Dedifferentiated amniotic fluid mesenchymal stem cell (primary cell): ENCODE measurements around the gene TSPAN31.
"Not testable (repeated sequence)": the region's sequence is repeated elsewhere in the genome, so short reads cannot be mapped to it uniquely, and the experiment has no call there.

ENCODE experiments used
- DNase-seq: peaks from one replicate; pipeline ENCODE4 v3.0.0-alpha.2; 2016; ENCODE audit errors: extremely low spot score

The TSPAN31 gene

DNA sequence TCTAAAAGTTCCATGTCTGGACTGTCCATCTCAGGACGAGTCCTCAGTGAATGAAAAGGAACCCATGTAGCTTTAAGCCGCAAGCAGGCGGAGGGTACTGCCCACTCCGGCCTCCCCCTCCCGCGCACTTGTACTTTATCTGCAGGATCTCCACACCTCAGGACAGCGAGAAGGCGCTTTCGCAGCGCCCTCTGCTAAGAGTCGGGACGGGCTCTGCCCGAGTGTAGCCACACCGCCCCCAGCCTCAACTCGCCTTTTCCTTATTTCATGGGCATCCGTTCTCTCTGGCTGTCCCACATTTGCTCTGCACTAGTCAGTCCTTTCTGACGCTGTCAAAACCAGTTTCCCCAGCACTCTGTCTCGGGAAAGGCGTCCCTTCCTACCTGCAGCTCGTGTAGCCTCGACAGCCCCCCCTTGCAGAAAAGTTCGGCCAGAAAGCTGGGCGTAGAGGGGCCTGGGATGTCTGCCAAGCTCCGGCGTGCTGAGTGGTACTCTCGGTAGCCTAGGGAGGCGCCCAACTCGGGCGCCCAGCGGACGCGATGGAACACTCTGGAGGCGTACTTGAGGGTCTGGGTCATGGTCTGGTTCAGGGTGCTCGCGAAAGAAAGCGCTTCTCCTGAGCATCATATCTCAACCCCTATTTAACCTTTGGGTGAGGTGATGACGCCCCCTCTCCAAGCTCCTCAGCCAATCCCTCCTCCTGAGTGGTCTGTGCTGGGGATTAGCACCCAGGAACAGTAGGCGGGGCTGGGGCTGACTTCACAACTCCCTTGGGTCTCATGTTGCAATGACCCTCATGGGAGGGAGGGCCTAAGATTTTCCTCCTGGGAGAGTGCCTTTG lies 21.8 kb downstream of the TSPAN31 start, which contains the start of gene CYP27B1:
Gene CYP27B1, minus strand, starts transcription at position 615 of the 841 bp plus-strand sequence. Its CDS starts 37 bp downstream, at position 578.
- DNase-seq: no peak

DNA sequence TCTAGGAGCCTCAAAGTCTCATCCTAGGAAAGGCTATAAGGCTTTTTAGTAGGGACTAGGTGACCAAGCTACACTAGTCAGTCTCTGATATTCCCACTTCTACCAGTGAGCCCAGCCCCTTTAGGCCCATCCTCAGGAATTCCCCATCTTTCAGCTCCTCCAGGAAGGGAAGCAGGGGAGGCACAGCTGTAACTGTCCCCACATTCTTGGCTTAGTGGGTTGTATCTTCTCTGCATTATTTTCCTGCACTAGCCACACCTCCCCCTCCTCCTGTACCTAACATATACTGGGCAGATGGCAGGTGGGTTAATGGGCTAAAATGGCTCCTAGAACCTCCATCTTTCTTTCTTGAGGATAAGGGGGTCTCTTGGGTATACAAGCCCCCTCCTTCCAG lies 22.5 kb downstream of the TSPAN31 start:
- no peak for DNase-seq

DNA sequence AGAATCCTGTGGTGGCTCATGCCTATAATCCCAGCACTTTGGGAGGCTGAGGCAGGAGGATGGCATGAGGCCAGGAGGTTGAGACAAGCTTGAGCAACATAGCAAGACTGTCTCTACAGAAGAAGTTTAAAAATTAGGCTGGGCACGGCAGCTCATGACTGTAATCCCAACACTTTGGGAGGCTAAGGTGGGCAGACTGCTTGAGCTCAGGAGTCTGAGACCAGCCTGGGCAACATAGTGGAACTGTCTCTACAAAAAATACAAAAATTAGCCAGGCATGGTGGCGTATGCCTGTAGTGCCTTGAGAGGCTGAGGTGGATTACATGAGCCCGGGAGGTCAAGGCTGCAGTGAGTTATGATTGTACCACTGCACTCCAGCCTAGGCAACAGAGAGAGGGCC lies 23.0 kb downstream of the TSPAN31 start:
- no peak for DNase-seq

DNA sequence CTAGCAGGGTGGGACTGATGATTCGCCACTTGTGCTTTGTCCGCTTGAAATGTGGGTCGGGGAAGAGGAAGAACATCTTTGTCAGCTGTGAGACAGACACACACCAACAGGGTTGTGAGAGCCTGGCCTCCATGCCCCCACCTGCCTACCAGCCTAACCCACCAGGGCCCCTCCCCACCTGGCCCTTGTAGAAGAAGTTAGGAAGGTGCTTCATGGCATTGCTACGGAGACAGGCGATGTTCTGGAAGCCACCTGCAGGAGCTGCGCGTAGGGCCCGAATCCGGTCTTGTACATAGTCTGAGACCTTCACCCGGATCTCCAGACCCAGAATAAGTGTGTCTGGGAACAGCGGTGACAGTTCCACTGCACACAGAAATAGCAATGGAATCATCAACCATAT lies 24.8 kb downstream of the TSPAN31 start:
- no peak for DNase-seq

DNA sequence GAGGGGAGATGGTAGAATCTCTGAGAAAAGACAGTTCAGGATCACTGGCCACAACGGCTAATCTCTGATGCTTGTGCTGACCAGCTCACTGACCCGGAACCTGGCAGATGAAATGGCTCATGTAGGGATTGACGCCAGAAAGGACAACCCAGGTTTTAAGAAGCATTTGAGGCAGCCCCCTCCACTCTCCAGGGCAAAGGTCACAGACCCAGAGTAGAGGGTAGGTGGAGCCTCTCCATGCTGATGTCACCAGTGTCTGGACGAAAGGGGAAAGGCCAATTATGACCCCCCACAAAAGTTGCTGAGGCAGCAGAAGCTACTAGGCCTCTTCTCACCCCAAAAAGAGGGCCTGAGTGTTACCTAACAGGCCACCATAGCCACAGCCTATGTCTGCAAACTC lies 25.9 kb downstream of the TSPAN31 start:
- DNase-seq: no peak

DNA sequence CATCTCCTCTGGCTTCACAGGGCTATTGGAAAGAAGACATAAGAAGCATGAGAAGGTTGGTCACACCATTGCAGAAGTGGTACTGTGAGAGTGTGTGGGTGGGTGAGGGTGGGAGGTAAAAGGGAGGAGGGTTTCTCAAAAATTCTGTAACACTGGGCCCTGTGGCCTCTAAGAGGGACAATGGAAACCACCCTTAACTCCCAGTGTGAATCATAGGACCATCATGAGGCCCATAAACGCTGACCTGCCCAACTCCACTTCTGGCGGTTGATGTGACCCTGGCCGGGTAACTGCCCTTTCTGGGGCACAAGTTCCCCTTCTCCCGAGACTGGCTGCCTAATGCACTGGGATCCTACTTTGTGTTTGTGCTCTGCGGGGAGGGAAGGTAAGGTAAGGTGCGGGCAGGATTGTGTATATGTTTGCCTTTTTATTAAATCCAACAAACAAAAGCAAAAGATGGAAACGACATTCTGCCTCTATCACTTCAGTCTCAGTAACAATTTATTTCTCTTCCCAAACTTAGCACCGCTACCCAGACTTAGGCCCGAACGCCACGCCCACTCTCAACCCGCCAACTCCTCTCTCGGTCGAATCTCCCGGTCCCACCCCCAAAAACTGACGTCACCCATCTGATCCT lies 26.5 kb downstream of the TSPAN31 start:
- DNase-seq: peak; percentile 89

DNA sequence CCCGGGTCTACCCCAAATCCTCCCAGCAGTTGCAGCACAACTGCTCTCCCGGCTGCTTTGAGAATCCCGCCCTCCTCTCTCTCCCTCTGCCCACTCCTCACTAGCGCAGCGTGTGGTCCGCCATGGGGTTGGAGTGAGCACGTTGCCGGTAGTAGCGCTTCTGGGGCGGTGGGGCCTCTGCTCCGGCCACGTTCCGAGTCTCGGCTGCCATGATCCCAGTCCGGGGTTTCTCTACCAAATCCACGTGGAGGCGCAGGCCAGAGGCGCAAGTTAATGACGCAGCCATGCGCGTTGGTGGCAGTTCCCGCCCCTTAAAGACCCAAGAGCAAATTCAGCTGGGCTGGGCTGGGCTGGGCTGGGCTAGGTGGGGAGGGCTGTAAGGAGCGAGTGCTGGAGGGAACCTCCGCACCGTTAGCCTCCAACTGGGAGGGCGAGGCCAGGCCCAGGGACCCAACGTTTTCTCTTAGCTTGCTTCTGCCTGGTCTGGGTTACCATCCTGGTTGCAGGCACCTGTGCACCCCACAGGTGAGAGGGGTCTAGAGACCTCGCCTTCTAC lies 27.1 kb downstream of the TSPAN31 start, which contains the start of gene METTL1:
Gene METTL1, minus strand, starts transcription at position 233 of the 556 bp plus-strand sequence. Its CDS starts 22 bp downstream, at position 211.
- peak; percentile 96 for DNase-seq

DNA sequence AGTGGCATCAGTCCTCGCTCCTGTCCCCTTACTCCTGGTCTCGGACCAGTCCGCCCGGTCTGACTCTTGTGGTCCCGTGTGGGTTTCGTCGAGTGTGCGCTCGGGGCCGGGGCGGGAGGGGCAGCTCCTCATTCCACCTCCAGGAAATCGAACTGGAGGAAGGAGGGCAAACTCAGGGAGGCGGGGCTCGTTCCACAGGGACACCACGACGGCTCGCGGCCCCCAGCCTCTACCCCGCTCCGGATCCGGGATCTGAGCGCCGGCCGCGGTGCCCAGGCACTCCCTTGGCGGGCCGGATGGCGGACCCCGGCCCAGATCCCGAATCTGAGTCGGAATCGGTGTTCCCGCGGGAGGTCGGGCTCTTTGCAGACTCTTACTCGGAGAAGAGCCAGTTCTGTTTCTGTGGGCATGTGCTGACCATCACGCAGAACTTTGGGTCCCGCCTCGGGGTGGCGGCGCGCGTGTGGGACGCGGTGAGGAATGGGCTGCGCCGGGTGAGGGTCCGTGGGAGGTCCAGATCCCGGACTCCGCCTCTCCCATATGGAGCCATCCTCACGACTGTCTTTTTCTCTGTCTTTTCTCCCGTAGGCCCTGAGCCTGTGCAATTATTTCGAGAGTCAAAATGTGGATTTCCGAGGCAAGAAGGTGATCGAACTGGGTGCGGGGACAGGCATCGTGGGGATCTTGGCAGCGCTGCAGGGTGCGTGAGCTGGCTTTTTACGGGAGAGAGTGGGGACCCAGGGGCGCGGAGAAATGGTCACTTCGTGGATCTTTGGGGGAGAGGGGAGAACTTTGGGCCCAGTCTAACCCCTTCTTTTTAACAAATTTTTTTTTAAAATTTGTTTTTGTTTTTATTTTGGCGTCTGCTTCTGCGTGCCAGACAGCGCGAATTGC lies 27.8 kb downstream of the TSPAN31 start, which contains the start of gene EEF1AKMT3:
Gene EEF1AKMT3, plus strand, starts transcription at position 186 of the 894 bp plus-strand sequence. Its CDS starts 111 bp downstream, at position 297.
- DNase-seq: peak; percentile 46

DNA sequence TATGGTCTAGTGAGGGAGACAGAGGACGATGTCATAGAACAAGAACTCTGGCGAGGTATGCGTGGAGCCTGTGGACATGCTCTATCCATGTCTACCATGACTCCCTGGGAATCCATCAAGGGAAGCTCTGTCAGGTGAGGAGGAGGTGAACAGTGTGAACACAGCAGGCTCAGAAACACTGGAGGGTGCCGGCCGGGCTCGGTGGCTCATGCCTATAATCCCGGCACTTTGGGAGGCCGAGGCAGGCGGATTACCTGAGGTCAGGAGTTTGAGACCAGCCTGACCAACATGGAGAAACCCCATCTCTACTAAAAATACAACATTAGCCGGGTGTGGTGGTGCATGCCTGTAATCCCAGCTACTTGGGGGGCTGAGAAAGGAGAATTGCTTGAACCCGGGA lies 29.8 kb downstream of the TSPAN31 start:
- not testable (repeated sequence) for DNase-seq

DNA sequence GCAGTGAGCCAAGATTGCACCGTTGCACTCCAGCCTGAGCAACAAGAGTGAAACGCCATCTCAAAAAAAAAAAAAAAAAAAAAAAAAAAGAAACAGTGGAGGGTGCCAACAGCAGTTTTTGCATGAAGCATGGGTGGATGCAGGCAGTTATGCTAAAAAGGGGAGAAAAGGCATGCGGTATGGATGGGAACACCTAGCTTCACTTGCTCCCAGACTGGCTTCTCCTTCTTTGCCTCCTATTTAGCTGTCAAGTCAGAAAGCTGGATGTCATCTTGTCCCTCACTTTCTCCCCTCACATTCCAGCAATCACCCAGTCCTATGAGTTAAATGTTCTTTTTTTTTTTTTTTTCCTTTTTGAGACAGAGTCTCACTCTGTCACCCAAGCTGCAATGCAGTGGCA lies 30.2 kb downstream of the TSPAN31 start:
- no peak for DNase-seq

DNA sequence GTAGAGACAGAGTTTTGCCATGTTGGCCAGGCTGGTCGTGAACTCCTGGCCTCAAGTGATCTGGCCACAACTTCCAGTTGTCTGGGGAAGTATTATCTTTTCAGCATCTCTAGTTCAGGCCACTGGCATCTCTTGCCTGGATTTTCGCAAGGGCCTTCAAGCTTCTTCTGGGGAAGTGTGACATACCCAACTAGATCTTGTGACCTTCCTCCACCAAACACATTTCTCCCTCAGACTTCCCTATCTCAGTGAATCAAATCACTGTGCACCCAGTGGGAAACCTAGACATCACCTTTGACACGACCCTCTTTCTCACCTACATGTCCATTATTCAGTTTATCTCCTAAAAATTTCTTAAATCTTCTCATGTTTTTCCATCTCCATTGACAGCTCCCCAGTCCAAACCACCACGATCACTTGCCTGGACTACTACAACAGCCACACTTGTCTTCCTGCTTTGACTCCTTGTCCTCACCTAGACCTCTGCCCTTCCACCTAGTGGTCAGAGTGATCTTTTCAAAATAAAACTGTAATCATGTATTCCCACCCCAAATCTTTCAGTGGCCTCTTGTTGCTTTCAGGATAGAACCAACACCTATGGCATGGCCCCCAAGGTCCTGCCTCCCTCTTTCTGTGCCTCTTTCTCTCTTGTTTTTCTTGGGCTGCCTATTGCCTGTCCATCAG lies 30.9 kb downstream of the TSPAN31 start:
- no peak for DNase-seq

DNA sequence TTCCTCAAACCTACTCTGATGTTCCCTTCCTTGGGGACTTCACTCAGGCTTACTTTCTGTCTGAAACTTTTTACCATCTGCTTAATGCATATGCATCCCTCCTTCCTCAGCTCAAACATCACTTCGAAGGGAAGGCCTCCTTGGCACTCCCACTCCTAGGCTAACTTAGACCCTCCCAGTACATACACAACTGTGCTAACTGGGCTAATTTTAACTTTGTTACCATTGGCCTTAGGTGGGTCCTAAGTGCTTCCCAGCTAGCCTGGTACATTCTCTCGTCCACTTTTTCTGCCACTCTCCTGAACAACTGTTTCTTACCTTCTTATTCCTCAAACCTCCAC lies 31.4 kb downstream of the TSPAN31 start:
- DNase-seq: no peak

DNA sequence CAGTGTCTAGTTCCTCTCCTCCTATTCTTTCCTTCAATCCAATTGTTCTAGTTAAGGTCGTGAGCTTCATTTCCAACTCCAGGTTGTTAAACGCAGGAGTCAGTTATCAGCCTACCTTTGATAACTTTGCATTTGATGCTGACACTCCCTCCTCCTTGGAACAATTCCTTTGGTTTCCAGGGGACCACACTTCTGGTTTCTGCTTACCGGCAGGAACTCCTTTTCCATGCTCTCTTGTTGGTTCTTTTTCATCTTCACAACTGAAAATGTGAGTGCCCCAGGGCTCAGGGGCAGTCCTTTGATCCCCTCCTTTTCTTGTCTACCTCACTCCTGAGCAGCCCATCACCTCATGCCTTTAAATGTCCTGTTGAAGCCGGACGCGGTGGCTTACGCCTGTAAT lies 32.5 kb downstream of the TSPAN31 start:
- no peak for DNase-seq

DNA sequence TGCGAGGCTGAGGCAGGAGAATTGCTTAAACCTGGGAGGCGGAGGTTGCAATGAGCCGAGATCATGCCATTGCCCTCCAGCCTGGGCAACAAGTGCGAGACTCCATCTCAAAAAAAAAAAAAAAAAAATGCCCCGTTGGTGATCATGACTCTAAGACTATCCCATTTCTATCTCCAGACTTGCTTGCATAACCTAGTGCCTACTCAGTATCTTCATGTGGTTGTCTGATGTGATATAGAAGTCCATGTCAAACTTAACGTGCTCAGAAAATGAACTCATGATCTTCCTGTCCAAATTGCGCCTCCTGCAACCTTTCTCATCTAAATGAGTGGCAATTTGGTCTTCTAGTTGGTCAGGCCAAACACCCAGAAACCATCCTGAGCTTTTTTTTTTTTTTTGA lies 33.1 kb downstream of the TSPAN31 start:
- DNase-seq: no peak

DNA sequence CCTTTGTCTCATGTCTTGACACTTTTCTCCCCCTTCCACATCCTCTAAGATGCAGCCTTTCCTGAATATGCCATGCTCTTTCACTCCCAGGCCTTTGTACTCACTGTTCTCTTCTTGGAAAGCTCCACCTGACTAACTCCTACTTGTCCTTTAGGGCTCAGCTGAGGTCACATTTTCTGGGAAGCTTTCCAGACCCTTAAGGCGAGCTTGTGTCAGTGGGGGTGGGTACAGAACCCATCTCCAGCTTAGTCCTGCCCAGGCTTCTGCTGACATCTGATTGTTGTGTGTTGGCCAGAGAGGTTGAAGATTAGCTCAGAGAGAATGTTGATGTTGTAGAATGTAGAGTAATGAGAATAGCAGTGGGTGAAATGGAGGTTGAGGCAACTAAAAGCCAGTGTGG lies 34.9 kb downstream of the TSPAN31 start:
- DNase-seq: no peak

DNA sequence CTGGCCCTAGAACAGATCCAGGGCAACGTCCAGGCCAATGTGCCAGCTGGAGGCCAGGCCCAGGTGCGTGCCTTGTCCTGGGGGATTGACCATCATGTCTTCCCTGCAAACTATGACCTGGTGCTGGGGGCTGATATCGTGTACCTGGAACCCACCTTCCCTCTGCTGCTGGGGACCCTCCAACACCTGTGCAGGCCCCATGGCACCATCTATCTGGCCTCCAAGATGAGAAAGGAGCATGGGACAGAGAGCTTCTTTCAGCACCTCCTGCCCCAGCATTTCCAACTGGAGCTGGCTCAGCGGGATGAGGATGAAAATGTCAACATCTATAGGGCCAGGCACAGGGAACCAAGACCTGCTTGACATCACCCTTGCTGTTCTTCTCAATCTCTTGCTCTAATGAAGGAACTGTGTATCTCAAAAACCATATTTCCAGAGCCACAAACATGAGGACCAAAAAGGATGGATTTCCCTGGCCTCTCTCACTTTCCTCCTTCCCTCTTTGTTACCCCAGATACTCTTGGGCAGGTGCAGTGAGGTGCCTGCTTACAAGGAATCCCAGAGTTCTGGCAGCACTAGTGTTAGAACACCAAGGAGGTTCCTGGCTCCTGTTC lies 35.6 kb downstream of the TSPAN31 start:
- no peak for DNase-seq

DNA sequence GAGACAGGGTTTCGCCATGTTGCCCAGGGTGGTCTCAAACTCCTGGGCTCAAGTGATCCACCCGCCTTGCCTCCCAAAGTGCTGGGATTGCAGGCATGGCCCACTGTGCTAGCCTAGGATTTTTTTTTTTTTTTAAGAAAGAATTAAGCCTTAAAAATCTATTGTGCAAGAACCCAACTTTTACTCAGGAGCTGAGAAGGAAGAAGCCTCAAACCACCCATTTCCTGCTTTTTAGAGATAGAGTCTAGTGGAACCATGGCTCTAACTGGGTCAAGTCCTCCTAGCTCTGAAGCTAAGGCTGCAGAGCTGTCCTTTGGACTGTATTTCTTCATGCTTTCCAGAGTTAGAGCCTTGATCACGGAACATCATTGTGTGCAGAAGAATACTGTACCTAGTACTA lies 36.4 kb downstream of the TSPAN31 start:
- DNase-seq: no peak

DNA sequence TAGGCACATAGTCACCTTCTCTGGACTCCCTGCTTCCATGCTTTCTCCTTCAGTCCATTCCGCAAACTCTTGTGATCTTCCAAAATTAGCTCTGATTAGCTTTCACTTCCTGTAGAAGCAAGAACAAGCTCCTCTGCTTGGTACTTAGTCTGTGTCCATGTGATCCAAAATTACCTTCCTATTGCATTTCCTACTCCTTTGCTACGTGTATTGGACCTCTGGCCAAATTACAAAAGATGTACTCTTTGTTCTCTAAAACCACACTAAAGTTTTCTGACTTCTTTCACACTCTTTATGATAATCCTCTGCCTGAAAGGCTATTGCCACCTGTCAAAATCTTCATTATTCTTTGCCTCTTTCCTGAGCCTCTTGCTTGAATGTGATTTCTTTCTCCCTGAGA lies 37.0 kb downstream of the TSPAN31 start:
- DNase-seq: no peak

DNA sequence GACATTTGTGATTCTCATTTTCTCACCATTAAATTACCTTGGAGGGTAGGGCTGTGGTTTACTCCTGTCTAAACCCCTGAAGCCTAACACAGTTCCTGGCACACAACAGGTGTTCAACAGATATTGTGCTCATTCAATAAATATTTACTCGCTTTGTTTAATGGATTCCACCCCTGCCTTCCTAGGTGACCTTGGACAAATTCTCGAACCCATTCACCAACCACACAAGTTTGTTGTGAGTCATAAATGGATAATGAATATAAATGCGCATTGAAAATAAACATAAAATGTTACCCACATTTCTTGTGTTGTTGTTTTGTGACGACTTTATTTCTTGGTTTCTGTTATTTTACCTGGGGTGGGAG lies 37.4 kb downstream of the TSPAN31 start:
- DNase-seq: no peak

DNA sequence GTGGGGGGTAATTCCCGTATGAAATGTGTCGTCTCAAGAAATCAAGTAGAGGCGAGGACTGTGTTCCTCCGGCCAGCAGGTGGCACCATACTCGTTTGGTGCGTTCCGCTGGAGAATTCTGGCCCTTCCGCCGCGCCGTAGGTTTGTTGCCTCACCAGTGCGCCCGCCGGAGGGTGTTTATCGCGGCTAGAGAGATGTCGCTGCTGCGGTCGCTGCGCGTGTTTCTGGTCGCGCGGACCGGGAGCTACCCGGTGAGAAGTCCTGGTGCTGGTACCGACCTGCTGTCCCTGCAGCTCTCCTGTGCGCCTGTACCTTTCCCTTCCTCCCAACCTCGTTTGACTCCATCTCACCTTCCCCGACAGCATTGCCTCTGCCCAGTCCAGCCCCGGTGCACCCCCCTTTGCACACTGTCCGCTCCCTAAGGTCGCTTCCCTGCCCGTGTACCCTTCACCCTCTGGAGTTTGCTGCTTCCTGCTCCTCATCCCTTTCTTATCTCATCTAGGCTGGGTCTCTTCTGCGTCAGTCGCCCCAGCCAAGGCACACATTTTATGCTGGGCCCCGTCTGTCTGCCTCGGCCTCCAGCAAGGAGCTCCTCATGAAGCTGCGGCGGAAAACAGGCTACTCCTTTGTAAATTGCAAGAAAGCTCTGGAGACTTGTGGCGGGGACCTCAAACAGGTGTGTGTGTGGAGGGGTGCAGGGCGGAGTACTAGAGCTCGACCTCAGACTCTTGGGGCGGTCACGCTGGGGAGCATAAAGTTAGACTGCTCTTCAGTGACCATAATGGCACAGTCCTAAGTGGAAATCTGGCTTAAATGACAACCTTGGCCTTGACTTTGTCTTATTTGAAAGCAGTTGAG lies 38.0 kb downstream of the TSPAN31 start, which contains the start of gene TSFM:
Gene TSFM, plus strand, starts transcription at position 180 of the 858 bp plus-strand sequence. Its CDS starts 15 bp downstream, at position 195.
- peak; percentile 96 for DNase-seq
